Neural cell (in vitro differentiated cells): ENCODE measurements around the gene SEPTIN6. TPM values are rescaled to one million over a fixed set of nuclear protein-coding genes. Genes with fewer than 3 reads are reported as not detected.

Experiments used
- H2AFZ ChIP-seq: fragments of 200-600, 300-800 bp; sonication (generic), shearing (Covaris generic); 2 replicates; pipeline ENCODE4 v1.6.0; 2014; ENCODE audit warnings: low read depth, mild to moderate bottlenecking, antibody characterized with exemption, low read length, moderate library complexity
- H3F3A ChIP-seq: fragments of 200-600 bp; shearing (Covaris generic); 2 replicates; pipeline ENCODE4 v1.6.1; 2016; ENCODE audit warnings: mild to moderate bottlenecking, moderate library complexity, mixed read lengths, antibody characterized with exemption, low read length; ENCODE audit not compliant: insufficient read depth, poor library complexity, severe bottlenecking
- H3K27ac ChIP-seq: fragments of 200-600, 300-800 bp; sonication (generic), shearing (Covaris generic); 2 replicates; pipeline ENCODE4 v1.5.1; 2014; ENCODE audit warnings: mild to moderate bottlenecking, low read length, moderate library complexity
- H3K27me3 ChIP-seq: fragments of 300-800, 200-600 bp; sonication (generic), shearing (Covaris generic); 2 replicates; pipeline ENCODE4 v1.6.0; 2014; ENCODE audit warnings: mild to moderate bottlenecking, low read depth, low read length, moderate library complexity; ENCODE audit not compliant: insufficient read depth
- H3K36me3 ChIP-seq: fragments of 300-800, 200-600 bp; sonication (generic), shearing (Covaris generic); 2 replicates; pipeline ENCODE4 v1.5.1; 2014; ENCODE audit warnings: mild to moderate bottlenecking, antibody characterized with exemption, low read length, moderate library complexity; ENCODE audit not compliant: insufficient read depth
- H3K4me2 ChIP-seq: fragments of 300-800, 200-600 bp; sonication (generic), shearing (Covaris generic); 2 replicates; pipeline ENCODE4 v1.6.0; 2014; ENCODE audit warnings: mild to moderate bottlenecking, low read length
- H3K4me3 ChIP-seq: fragments of 300-800, 200-600 bp; sonication (generic), shearing (Covaris generic); 2 replicates; pipeline ENCODE4 v1.5.1; 2014; ENCODE audit warnings: mild to moderate bottlenecking, low read length, moderate library complexity
- H3K79me2 ChIP-seq: fragments of 200-600 bp; shearing (Covaris generic); replicated peaks from 2 replicates; pipeline ENCODE4 v1.6.0; 2014; ENCODE audit warnings: mild to moderate bottlenecking, low read length, moderate library complexity; ENCODE audit not compliant: insufficient read depth
- H3K9ac ChIP-seq: fragments of 300-800, 200-600 bp; sonication (generic), shearing (Covaris generic); 2 replicates; pipeline ENCODE4 v1.6.1; 2016; ENCODE audit warnings: mild to moderate bottlenecking, low read length, mixed read lengths
- H3K9me2 ChIP-seq: fragments of 200-600 bp; shearing (Covaris generic); 2 replicates; pipeline ENCODE4 v1.6.1; 2016; ENCODE audit warnings: mild to moderate bottlenecking, low read length, mixed read lengths; ENCODE audit not compliant: insufficient read depth
- H3K9me3 ChIP-seq: fragments of 200-600, 300-800 bp; sonication (generic), shearing (Covaris generic); 2 replicates; pipeline ENCODE4 v1.6.1; 2016; ENCODE audit warnings: mild to moderate bottlenecking, mixed run types, low read length, moderate library complexity, mixed read lengths
- H4K20me1 ChIP-seq: fragments of 200-600 bp; shearing (Covaris generic); 2 replicates; pipeline ENCODE4 v1.6.1; 2016; ENCODE audit warnings: mild to moderate bottlenecking, mixed run types; ENCODE audit not compliant: insufficient read depth
- EP300 ChIP-seq: fragments of 450-650 bp; conservative IDR thresholded peaks from 2 replicates; pipeline ENCODE4 v1.6.1; 2014; ENCODE audit warnings: antibody characterized with exemption, mild to moderate bottlenecking, moderate library complexity; ENCODE audit not compliant: poor library complexity, severe bottlenecking
- EZH2 ChIP-seq: fragments of 200-600, 300-800 bp; shearing (Covaris generic), sonication (generic); IDR thresholded peaks from 2 replicates; pipeline ENCODE4 v1.6.1; 2014; ENCODE audit warnings: antibody characterized with exemption, low read length, borderline replicate concordance, mild to moderate bottlenecking; ENCODE audit not compliant: insufficient read depth, poor library complexity, severe bottlenecking
- MXI1 ChIP-seq: fragments of 450-650 bp; conservative IDR thresholded peaks from 2 replicates; pipeline ENCODE4 v1.6.1; 2014; ENCODE audit warnings: antibody characterized with exemption, mild to moderate bottlenecking; ENCODE audit not compliant: poor library complexity, severe bottlenecking
- POLR2AphosphoS5 ChIP-seq: IDR thresholded peaks from 2 replicates; pipeline ENCODE4 v1.6.1; 2012
- RAD21 ChIP-seq: fragments of 450-650 bp; conservative IDR thresholded peaks from 2 replicates; pipeline ENCODE4 v1.6.1; 2014; ENCODE audit warnings: antibody characterized with exemption, mild to moderate bottlenecking, moderate library complexity
- SMC3 ChIP-seq: fragments of 450-650 bp; conservative IDR thresholded peaks from 2 replicates; pipeline ENCODE4 v1.6.1; 2014; ENCODE audit warnings: antibody characterized with exemption, mild to moderate bottlenecking, moderate library complexity; ENCODE audit not compliant: poor library complexity
- TAF1 ChIP-seq: IDR thresholded peaks from 2 replicates; pipeline ENCODE4 v1.6.1; 2012; ENCODE audit warnings: low read depth
- polyA plus RNA-seq: library from polyadenylated mRNA; depleted of rRNA; stranded (reverse); fragments of >200 nt; gene quantifications from 2 replicates; pipeline ENCODE4 v1.2.3, GENCODE V29; 2014
- TF ChIP-seq, protein P1 (sequence below): fragments of 450-650 bp; IDR thresholded peaks from 2 replicates; pipeline ENCODE4 v1.5.1; 2014; ENCODE audit warnings: antibody characterized with exemption, mild to moderate bottlenecking, moderate library complexity; ENCODE audit not compliant: poor library complexity, severe bottlenecking
- TF ChIP-seq, protein P2 (sequence below): IDR thresholded peaks from 2 replicates; pipeline ENCODE4 v1.6.1; 2012; ENCODE audit warnings: borderline replicate concordance

Gene SEPTIN6
- polyA plus RNA-seq, 1 donor from 2014 or later, result 155 TPM

DNA sequence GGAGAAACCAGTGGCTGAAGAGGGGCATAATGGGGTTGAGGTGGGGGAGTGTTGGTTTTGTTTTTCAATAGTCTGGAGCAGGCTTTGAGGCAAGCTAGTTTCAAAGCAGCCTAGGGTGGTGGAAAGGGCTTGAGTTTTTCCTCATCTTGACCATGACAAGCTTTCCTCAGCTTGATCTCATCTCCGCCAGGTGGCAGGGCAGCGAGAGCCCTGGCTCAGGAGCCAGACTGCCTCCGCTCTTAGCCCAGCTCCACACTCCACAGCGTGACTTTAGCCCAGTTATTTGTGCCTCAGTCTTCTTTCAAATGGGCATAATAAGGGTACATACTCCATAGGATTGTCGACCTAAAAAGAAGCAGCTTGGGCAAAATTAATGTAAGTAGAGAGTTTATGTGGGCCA, 35.5 kb upstream of the SEPTIN6 start:
- Histone ChIP-seq H3K79me2 (no peaks in the 10 kb centered on the region), H3K27me3 (no peaks in the 10 kb centered on the region), H3K9me3 (no peaks in the 10 kb centered on the region), H3K4me3 (no peak overlapping the region), H3K36me3 (no peaks in the 10 kb centered on the region), H3F3A (no peaks in the 10 kb centered on the region), H3K4me2 (no peak overlapping the region), H3K9me2 (no peaks in the 10 kb centered on the region), H3K9ac (no peak overlapping the region), H2AFZ (no peak overlapping the region), H3K27ac (no peak overlapping the region), H4K20me1 (no peaks in the 10 kb centered on the region)
- TF ChIP-seq EP300, result no peak
- TF ChIP-seq MXI1, result no peak
- TF ChIP-seq SMC3, result no peak
- TF ChIP-seq, protein P1, sequence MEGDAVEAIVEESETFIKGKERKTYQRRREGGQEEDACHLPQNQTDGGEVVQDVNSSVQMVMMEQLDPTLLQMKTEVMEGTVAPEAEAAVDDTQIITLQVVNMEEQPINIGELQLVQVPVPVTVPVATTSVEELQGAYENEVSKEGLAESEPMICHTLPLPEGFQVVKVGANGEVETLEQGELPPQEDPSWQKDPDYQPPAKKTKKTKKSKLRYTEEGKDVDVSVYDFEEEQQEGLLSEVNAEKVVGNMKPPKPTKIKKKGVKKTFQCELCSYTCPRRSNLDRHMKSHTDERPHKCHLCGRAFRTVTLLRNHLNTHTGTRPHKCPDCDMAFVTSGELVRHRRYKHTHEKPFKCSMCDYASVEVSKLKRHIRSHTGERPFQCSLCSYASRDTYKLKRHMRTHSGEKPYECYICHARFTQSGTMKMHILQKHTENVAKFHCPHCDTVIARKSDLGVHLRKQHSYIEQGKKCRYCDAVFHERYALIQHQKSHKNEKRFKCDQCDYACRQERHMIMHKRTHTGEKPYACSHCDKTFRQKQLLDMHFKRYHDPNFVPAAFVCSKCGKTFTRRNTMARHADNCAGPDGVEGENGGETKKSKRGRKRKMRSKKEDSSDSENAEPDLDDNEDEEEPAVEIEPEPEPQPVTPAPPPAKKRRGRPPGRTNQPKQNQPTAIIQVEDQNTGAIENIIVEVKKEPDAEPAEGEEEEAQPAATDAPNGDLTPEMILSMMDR, result no peak
- no peak for TF ChIP-seq EZH2
- TF ChIP-seq TAF1, result no peak
- no peak for TF ChIP-seq RAD21
- TF ChIP-seq POLR2AphosphoS5, result no peak
- TF ChIP-seq, protein P2, sequence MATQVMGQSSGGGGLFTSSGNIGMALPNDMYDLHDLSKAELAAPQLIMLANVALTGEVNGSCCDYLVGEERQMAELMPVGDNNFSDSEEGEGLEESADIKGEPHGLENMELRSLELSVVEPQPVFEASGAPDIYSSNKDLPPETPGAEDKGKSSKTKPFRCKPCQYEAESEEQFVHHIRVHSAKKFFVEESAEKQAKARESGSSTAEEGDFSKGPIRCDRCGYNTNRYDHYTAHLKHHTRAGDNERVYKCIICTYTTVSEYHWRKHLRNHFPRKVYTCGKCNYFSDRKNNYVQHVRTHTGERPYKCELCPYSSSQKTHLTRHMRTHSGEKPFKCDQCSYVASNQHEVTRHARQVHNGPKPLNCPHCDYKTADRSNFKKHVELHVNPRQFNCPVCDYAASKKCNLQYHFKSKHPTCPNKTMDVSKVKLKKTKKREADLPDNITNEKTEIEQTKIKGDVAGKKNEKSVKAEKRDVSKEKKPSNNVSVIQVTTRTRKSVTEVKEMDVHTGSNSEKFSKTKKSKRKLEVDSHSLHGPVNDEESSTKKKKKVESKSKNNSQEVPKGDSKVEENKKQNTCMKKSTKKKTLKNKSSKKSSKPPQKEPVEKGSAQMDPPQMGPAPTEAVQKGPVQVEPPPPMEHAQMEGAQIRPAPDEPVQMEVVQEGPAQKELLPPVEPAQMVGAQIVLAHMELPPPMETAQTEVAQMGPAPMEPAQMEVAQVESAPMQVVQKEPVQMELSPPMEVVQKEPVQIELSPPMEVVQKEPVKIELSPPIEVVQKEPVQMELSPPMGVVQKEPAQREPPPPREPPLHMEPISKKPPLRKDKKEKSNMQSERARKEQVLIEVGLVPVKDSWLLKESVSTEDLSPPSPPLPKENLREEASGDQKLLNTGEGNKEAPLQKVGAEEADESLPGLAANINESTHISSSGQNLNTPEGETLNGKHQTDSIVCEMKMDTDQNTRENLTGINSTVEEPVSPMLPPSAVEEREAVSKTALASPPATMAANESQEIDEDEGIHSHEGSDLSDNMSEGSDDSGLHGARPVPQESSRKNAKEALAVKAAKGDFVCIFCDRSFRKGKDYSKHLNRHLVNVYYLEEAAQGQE, result no peak

DNA sequence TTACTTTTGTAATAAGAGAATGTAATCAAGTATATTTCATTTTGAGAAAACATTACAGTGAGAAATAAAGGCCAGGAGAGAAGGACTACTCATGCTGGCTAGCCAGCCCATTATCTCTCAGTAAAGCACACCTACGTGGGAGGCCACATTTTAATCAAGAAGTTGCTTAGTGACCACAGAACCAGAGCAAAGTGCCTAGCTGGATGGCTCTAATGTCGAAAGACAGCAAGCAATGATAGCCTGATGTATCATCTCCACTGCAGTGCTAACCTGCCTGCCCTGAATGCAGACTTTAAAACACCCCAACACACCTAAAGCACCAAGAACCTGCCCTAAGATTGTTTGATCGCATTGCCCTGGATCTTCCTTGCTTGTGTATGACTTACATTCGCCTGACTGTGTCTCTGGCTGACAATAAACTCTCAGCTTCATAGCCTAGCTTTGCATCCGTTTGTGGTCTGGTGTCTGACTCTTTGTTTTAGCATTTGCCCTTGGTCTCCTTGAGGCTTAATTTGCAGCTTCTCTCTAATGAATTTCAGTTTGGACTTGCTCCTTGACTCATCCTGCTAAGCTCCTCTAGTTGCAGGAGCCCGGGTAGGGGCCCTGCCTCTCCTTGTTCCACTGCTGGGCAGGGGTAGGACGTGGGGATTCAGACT, 34.1 kb upstream of the SEPTIN6 start:
- TF ChIP-seq, protein P1, result no peak
- no peak for TF ChIP-seq MXI1
- TF ChIP-seq TAF1, result no peak
- no peak for TF ChIP-seq POLR2AphosphoS5
- TF ChIP-seq, protein P2, result no peak
- no peak for TF ChIP-seq EP300
- no peak for TF ChIP-seq EZH2
- TF ChIP-seq RAD21, result no peak
- no peak for TF ChIP-seq SMC3
- Histone ChIP-seq H2AFZ (no peak overlapping the region), H3K27ac (no peak overlapping the region), H3K4me2 (no peak overlapping the region), H3K36me3 (no peaks in the 10 kb centered on the region), H4K20me1 (no peaks in the 10 kb centered on the region), H3K27me3 (no peaks in the 10 kb centered on the region), H3K4me3 (no peak overlapping the region), H3K9me3 (no peaks in the 10 kb centered on the region), H3K79me2 (no peaks in the 10 kb centered on the region), H3F3A (no peaks in the 10 kb centered on the region), H3K9me2 (no peaks in the 10 kb centered on the region), H3K9ac (no peak overlapping the region)
